H1 (cell line): ENCODE measurements around the gene NCKAP1. TPM values are rescaled to one million over a fixed set of nuclear protein-coding genes. Genes with fewer than 3 reads are reported as not detected.

Source experiments
- CTCF ChIA-PET: fragments of 300-600 bp; sonication (Branson Sonifier 250); formaldehyde crosslinking; loops from one replicate; lab custom pipeline; 2021; ENCODE audit not compliant: partially characterized antibody; lab: Charles Lee
- POLR2A ChIA-PET: fragments of 300-600 bp; sonication (Branson Sonifier 250); formaldehyde crosslinking; loops from one replicate; lab custom pipeline; 2021; ENCODE audit warnings: inconsistent platforms; ENCODE audit not compliant: partially characterized antibody; lab: Charles Lee
- DNase-seq, 2 experiments: peaks; one replicate each; pipeline versions ENCODE4 v3.0.0 to v3.0.0-alpha.2; 2010 to 2022; ENCODE audit warnings: low spot score in 2 of 2, low read depth in 1 of 2, mixed read lengths in 1 of 2
- FAIRE-seq: peaks from 2 replicates; lab custom pipeline; 2011; peaks lifted over from hg19 to GRCh38; lab: Jason Lieb, UNC
- H2AFZ ChIP-seq: 2 replicates; pipeline ENCODE4 v1.8.1; 2012; ENCODE audit warnings: low read length, inconsistent platforms
- H2AK5ac ChIP-seq: 2 replicates; pipeline ENCODE4 v1.6.1; 2013; ENCODE audit warnings: low read depth, low read length
- H2BK120ac ChIP-seq: replicated peaks from 2 replicates; pipeline ENCODE3; 2013; ENCODE audit warnings: low read depth, low read length, inconsistent platforms
- H2BK12ac ChIP-seq: 2 replicates; pipeline ENCODE4 v1.6.1; 2013; ENCODE audit warnings: low read depth, low read length
- H2BK15ac ChIP-seq: 2 replicates; pipeline ENCODE4 v1.6.1; 2013; ENCODE audit warnings: low read length
- H2BK20ac ChIP-seq: 2 replicates; pipeline ENCODE4 v1.6.1; 2013; ENCODE audit warnings: low read length
- H2BK5ac ChIP-seq: 2 replicates; pipeline ENCODE4 v1.6.1; 2013; ENCODE audit warnings: low read depth, low read length
- H3K14ac ChIP-seq: 2 replicates; pipeline ENCODE4 v1.6.1; 2013; ENCODE audit warnings: inconsistent platforms; ENCODE audit not compliant: insufficient read length
- H3K18ac ChIP-seq: 2 replicates; pipeline ENCODE4 v1.6.1; 2013; ENCODE audit warnings: low read length; ENCODE audit errors: extremely low read depth
- H3K23ac ChIP-seq: 2 replicates; pipeline ENCODE4 v1.6.1; 2013; ENCODE audit warnings: inconsistent platforms; ENCODE audit not compliant: insufficient read length
- H3K23me2 ChIP-seq: 2 replicates; pipeline ENCODE4 v1.6.1; 2013; ENCODE audit warnings: low read depth, low read length
- H3K27ac ChIP-seq: 2 replicates; pipeline ENCODE4 v1.6.1; 2011; ENCODE audit warnings: low read depth, low read length, inconsistent platforms
- H3K27me3 ChIP-seq, 4 experiments: replicated peaks in 1 of 4; 1 replicate in 1 of 4; 2 replicates in 3 of 4; pipeline versions ENCODE4 v1.6.1 to v1.8.1; 2011 to 2013; ENCODE audit warnings: low read length in 3 of 4, mild to moderate bottlenecking in 3 of 4, inconsistent platforms in 2 of 4, mixed read lengths in 2 of 4, moderate library complexity in 1 of 4; ENCODE audit not compliant: control insufficient read depth in 3 of 4, insufficient read depth in 3 of 4; ENCODE audit errors: extremely low read depth in 1 of 4
- H3K36me3 ChIP-seq, 4 experiments: 2 replicates each; pipeline versions ENCODE4 v1.6.1 to v1.8.1; 2011 to 2013; ENCODE audit warnings: mild to moderate bottlenecking in 4 of 4, low read length in 3 of 4, moderate library complexity in 2 of 4, control low read depth in 1 of 4, inconsistent platforms in 1 of 4; ENCODE audit not compliant: insufficient read depth in 4 of 4, control insufficient read depth in 2 of 4
- H3K4ac ChIP-seq: replicated peaks from 2 replicates; pipeline ENCODE3; 2013; ENCODE audit warnings: low read length, low read depth, mixed read lengths, inconsistent platforms; ENCODE audit not compliant: insufficient read length
- H3K4me1 ChIP-seq, 4 experiments: replicated peaks in 1 of 4; 1 replicate in 1 of 4; 2 replicates in 3 of 4; pipeline versions ENCODE4 v1.6.1 to v1.8.1; 2011 to 2013; ENCODE audit warnings: low read length in 3 of 4, inconsistent platforms in 2 of 4, mixed read lengths in 1 of 4; ENCODE audit not compliant: insufficient read depth in 4 of 4, control insufficient read depth in 3 of 4
- H3K4me2 ChIP-seq, 2 experiments: 2 replicates each; pipeline versions ENCODE4 v1.6.1 to v1.8.1; 2011 to 2013; ENCODE audit warnings: low read depth in 2 of 2, low read length in 2 of 2, control low read depth in 1 of 2, inconsistent platforms in 1 of 2, mild to moderate bottlenecking in 1 of 2; ENCODE audit not compliant: insufficient read depth in 1 of 2
- H3K4me3 ChIP-seq, 4 experiments: fragments of 200-600, 300-600 bp in 1 of 4; sonication (generic), shearing (Covaris generic), sonication (Bioruptor Twin) in 1 of 4; 2 replicates each; pipeline versions ENCODE4 v1.5.1 to v1.8.1; 2011 to 2016; ENCODE audit warnings: low read length in 4 of 4, low read depth in 3 of 4, control low read depth in 2 of 4, inconsistent platforms in 2 of 4, mild to moderate bottlenecking in 2 of 4, mixed read lengths in 1 of 4, moderate library complexity in 1 of 4; ENCODE audit not compliant: insufficient read depth in 2 of 4; ENCODE audit errors: extremely low read depth in 1 of 4
- H3K56ac ChIP-seq: replicated peaks from 2 replicates; pipeline ENCODE3; 2013; ENCODE audit warnings: low read depth, mild to moderate bottlenecking, mixed read lengths, low read length, inconsistent platforms; ENCODE audit not compliant: insufficient read length
- H3K79me1 ChIP-seq: 2 replicates; pipeline ENCODE4 v1.6.1; 2013; ENCODE audit warnings: low read depth, low read length, control low read depth
- H3K79me2 ChIP-seq, 2 experiments: 2 replicates each; pipeline versions ENCODE4 v1.6.1 to v1.8.1; 2012 to 2013; ENCODE audit warnings: low read length in 2 of 2, mild to moderate bottlenecking in 2 of 2, inconsistent platforms in 1 of 2; ENCODE audit not compliant: insufficient read depth in 2 of 2, control insufficient read depth in 1 of 2
- H3K9ac ChIP-seq, 4 experiments: replicated peaks in 1 of 4; 1 replicate in 1 of 4; 2 replicates in 3 of 4; pipeline versions ENCODE4 v1.6.1 to v1.8.1; 2011 to 2013; ENCODE audit warnings: low read depth in 3 of 4, low read length in 3 of 4, control low read depth in 2 of 4, mild to moderate bottlenecking in 2 of 4, moderate library complexity in 2 of 4, inconsistent platforms in 1 of 4; ENCODE audit errors: extremely low read depth in 1 of 4
- H3K9me3 ChIP-seq, 2 experiments: 2 replicates each; pipeline versions ENCODE4 v1.6.1 to v1.8.1; 2012 to 2013; ENCODE audit warnings: mild to moderate bottlenecking in 2 of 2, moderate library complexity in 2 of 2, control low read depth in 1 of 2, inconsistent platforms in 1 of 2, low read depth in 1 of 2, low read length in 1 of 2, mixed read lengths in 1 of 2; ENCODE audit not compliant: insufficient read depth in 2 of 2
- H4K20me1 ChIP-seq, 2 experiments: replicated peaks in 1 of 2; 2 replicates each; pipeline versions ENCODE3 to v1.8.1; 2011 to 2013; ENCODE audit warnings: inconsistent platforms in 2 of 2, low read length in 2 of 2, mild to moderate bottlenecking in 1 of 2; ENCODE audit not compliant: insufficient read depth in 2 of 2, control insufficient read depth in 1 of 2
- H4K5ac ChIP-seq: 2 replicates; pipeline ENCODE4 v1.6.1; 2013; ENCODE audit warnings: low read length, low read depth, mixed read lengths, inconsistent platforms; ENCODE audit not compliant: insufficient read length
- H4K8ac ChIP-seq: 2 replicates; pipeline ENCODE4 v1.8.0; 2013; ENCODE audit warnings: mild to moderate bottlenecking, moderate library complexity, low read length, inconsistent platforms; ENCODE audit not compliant: insufficient read depth; ENCODE audit errors: extremely low read depth
- H4K91ac ChIP-seq: replicated peaks from 2 replicates; pipeline ENCODE3; 2013; ENCODE audit warnings: low read length, mixed read lengths, inconsistent platforms; ENCODE audit not compliant: insufficient read length
- ASH2L ChIP-seq: fragments of 200-600, 300-600 bp; sonication (generic); IDR thresholded peaks from one replicate; pipeline ENCODE4 v1.7.1; 2017; ENCODE audit warnings: low read length
- ATF3 ChIP-seq: IDR thresholded peaks from 2 replicates; pipeline ENCODE4 v1.6.1; 2011; ENCODE audit warnings: low read depth, mild to moderate bottlenecking, low read length; ENCODE audit not compliant: insufficient read depth
- BACH1 ChIP-seq: IDR thresholded peaks from 2 replicates; pipeline ENCODE4 v1.6.1; 2012; ENCODE audit warnings: low read length, improper control_type of control experiment
- E2F6 ChIP-seq: IDR thresholded peaks from 2 replicates; pipeline ENCODE4 v1.6.1; 2012; ENCODE audit warnings: inconsistent platforms
- JUN ChIP-seq: IDR thresholded peaks from 2 replicates; pipeline ENCODE4 v1.6.1; 2011; ENCODE audit warnings: low read depth, mild to moderate bottlenecking, improper control_type of control experiment, low read length
- MAFK ChIP-seq: IDR thresholded peaks from 2 replicates; pipeline ENCODE4 v1.6.1; 2012; ENCODE audit warnings: low read depth, mild to moderate bottlenecking, improper control_type of control experiment, low read length
- NANOG ChIP-seq: IDR thresholded peaks from 2 replicates; pipeline ENCODE4 v1.6.1; 2011; ENCODE audit warnings: low read length, low read depth, mild to moderate bottlenecking, inconsistent platforms; ENCODE audit not compliant: insufficient read depth, poor library complexity, severe bottlenecking
- TAF1 ChIP-seq: IDR thresholded peaks from 2 replicates; pipeline ENCODE4 v1.6.1; 2011; ENCODE audit warnings: mild to moderate bottlenecking, low read depth, low read length
- WGBS, 2 experiments: shearing (Covaris generic) in 1 of 2; methylation state at CpG; one replicate each; pipeline versions ENCODE4 v1.1.6 to v1.1.7; 2013 to 2015; ENCODE audit warnings: low lambda C conversion rate in 2 of 2, mixed read lengths in 2 of 2, inconsistent platforms in 1 of 2, low coverage in 1 of 2, missing lambda C conversion rate in 1 of 2; ENCODE audit not compliant: insufficient replicate concordance in 2 of 2, insufficient coverage in 1 of 2, insufficient read length in 1 of 2; ENCODE audit errors: extremely low coverage in 1 of 2, missing lambda C conversion rate in 1 of 2; 5-methylcytosine and 5-hydroxymethylcytosine counted together
- polyA plus RNA-seq, 7 experiments: library from polyadenylated mRNA; depleted of rRNA in 3 of 7; stranded (reverse) in 5 of 7; unstranded in 2 of 7; fragments of >200 nt in 5 of 7; fragments of 200-250 nt in 2 of 7; gene quantifications; 1 replicate in 5 of 7; 2 replicates in 1 of 7; 4 replicates in 1 of 7; pipeline versions ENCODE4 v1.2.1 to v1.2.3, GENCODE V29; 2011 to 2013; ENCODE audit warnings: missing spikeins in 2 of 7, mixed read lengths in 2 of 7
- total RNA-seq: library from RNA; stranded (reverse); fragmentation: NEBNext Ultra II Directional; extraction: Animal tissue kit (Norgen Biotek cat#: 25700); gene quantifications from 2 replicates; pipeline ENCODE4 v1.2.1, GENCODE V29; 2021

NCKAP1 gene
- total and polyA plus RNA-seq, 2 of the 8 experiments (the other 6 are each of a cell fraction or from before 2014, with no cell fraction given) = 90.8 to 173 TPM

GRCh38 chr2:183026424-183026823 lies 11.8 kb downstream of the NCKAP1 start:
- Histone ChIP-seq H2BK5ac (no peak overlapping the region), H3K79me1 (no peaks in the 10 kb centered on the region), H4K91ac (no peak overlapping the region), H3K56ac (no peak overlapping the region), H2BK120ac (no peak overlapping the region), H3K23me2 (no peaks in the 10 kb centered on the region), H2BK12ac (no peak overlapping the region), H2AK5ac (no peak overlapping the region), H3K23ac (no peak overlapping the region), H2BK15ac (no peak overlapping the region), H4K5ac (no peak overlapping the region), H3K79me2 (peaks cover 8 to 100% of the 10 kb centered on the region in 2 experiments), H3K14ac (no peak overlapping the region), H3K36me3 (peaks cover 0 to 19% (median 10%) of the 10 kb centered on the region in 4 experiments; a peak in 3 of 8 replicates), H3K18ac (no peak overlapping the region), H3K27ac (no peak overlapping the region), H3K9me3 (no peaks in the 10 kb centered on the region), H4K8ac (no peak overlapping the region), H2BK20ac (no peak overlapping the region), H3K4me3 (no peak overlapping the region), H3K4ac (no peak overlapping the region), H4K20me1 (peaks cover 7 to 8% of the 10 kb centered on the region in 2 experiments)
- CTCF ChIA-PET = interaction anchor here (0.9 to 2.4 kb wide), 5 partner anchors 10 to 15 kb away, joined by 3 to 13 read pairs (median 4); partner anchors contain the start of gene NCKAP1
- FAIRE-seq = no peak
- TF ChIP-seq MAFK (no peak), ASH2L (no peak), JUN (no peak), TAF1 (no peak), BACH1 (no peak), ATF3 (no peak), NANOG (no peak), E2F6 (no peak)
- TF ChIP-seq, all 59 proteins: peak for 0
- Histone ChIP-seq H3K9ac (no peak overlapping the region), H2AFZ (no peak overlapping the region), H3K4me2 (no peak overlapping the region), H3K4me1 (peaks cover 0 to 2% (median 0%) of the 10 kb centered on the region in 4 experiments; a peak in 2 of 7 replicates), H3K27me3 (no peaks in the 10 kb centered on the region)
- 89% methylated on average over 2 of the region's 2 CpGs; no CpG with 5 or more reads in 1 of the 2 experiments for WGBS, 2 experiments
- POLR2A ChIA-PET = interaction anchor here (0.8 kb wide), 1 partner anchor 13 kb away, joined by 4 read pairs; no protein-coding TSS in a partner anchor
- DNase-seq = no peak
